Smooth muscle cell (in vitro differentiated cells): ENCODE results near the gene SYNE2. TPM values are rescaled to one million over a fixed set of nuclear protein-coding genes. Genes with fewer than 3 reads are reported as not detected.

Experiments
- DNase-seq: peaks from one replicate; lab custom pipeline; 2025; ENCODE audit not compliant: unreplicated experiment; lab: John Stamatoyannopoulos, UW
- H2AFZ ChIP-seq: fragments of 200-600 bp; sonication (generic); 2 replicates; pipeline ENCODE4 v1.6.0; 2016; ENCODE audit warnings: antibody characterized with exemption, low read depth, mild to moderate bottlenecking
- H3F3A ChIP-seq: fragments of 200-600 bp; sonication (generic); 2 replicates; pipeline ENCODE4 v1.6.0; 2017; ENCODE audit warnings: antibody characterized with exemption, low read depth
- H3K27ac ChIP-seq: fragments of 200-600 bp; sonication (generic); 2 replicates; pipeline ENCODE4 v1.5.1; 2016; ENCODE audit warnings: low read depth, mild to moderate bottlenecking
- H3K27me3 ChIP-seq: fragments of 200-600 bp; sonication (generic); 2 replicates; pipeline ENCODE4 v1.6.1; 2016; ENCODE audit warnings: low read depth, mild to moderate bottlenecking
- H3K36me3 ChIP-seq: fragments of 200-600 bp; sonication (generic); 2 replicates; pipeline ENCODE4 v1.5.1; 2016; ENCODE audit warnings: low read depth
- H3K4me1 ChIP-seq: fragments of 200-600 bp; sonication (generic); 2 replicates; pipeline ENCODE4 v1.5.1; 2016; ENCODE audit warnings: low read depth
- H3K4me2 ChIP-seq: fragments of 200-600 bp; sonication (generic); 2 replicates; pipeline ENCODE4 v1.6.0; 2016; ENCODE audit warnings: mild to moderate bottlenecking
- H3K4me3 ChIP-seq: fragments of 200-600 bp; sonication (generic); 2 replicates; pipeline ENCODE4 v1.5.1; 2016; ENCODE audit warnings: mild to moderate bottlenecking
- H3K79me2 ChIP-seq: fragments of 200-600 bp; sonication (generic); 2 replicates; pipeline ENCODE4 v1.6.0; 2016; ENCODE audit warnings: low read depth, mild to moderate bottlenecking
- H3K9ac ChIP-seq: fragments of 200-600 bp; sonication (generic); 2 replicates; pipeline ENCODE4 v1.6.0; 2016; ENCODE audit warnings: low read depth
- H3K9me3 ChIP-seq: fragments of 200-600 bp; sonication (generic); replicated peaks from 2 replicates; pipeline ENCODE4 v1.5.1; 2016; ENCODE audit warnings: low read depth
- H4K20me1 ChIP-seq: fragments of 200-600 bp; sonication (generic); 2 replicates; pipeline ENCODE4 v1.6.0; 2016; ENCODE audit warnings: low read depth
- CTCF ChIP-seq: fragments of 200-600 bp; sonication (generic); IDR thresholded peaks from 2 replicates; pipeline ENCODE4 v1.5.1; 2017; ENCODE audit warnings: borderline replicate concordance, mild to moderate bottlenecking, antibody characterized with exemption; ENCODE audit not compliant: insufficient read depth, poor library complexity, severe bottlenecking
- WGBS: methylation state at CpG from one replicate; pipeline ENCODE4 v1.1.7; 2016; ENCODE audit warnings: low lambda C conversion rate; 5-methylcytosine and 5-hydroxymethylcytosine counted together
- polyA plus RNA-seq: library from polyadenylated mRNA; unstranded; fragments of >200 nt; fragmentation: Nextera tagmentation; extraction: Ambion mirVana; gene quantifications from 2 replicates; pipeline ENCODE4 v1.2.1, GENCODE V29; 2016
- total RNA-seq: library from RNA; depleted of rRNA; stranded (reverse); fragments of >200 nt; gene quantifications from 2 replicates; pipeline ENCODE4 v1.2.3, GENCODE V29; 2014

The SYNE2 gene
- total and polyA plus RNA-seq, 2 experiments from 2014 or later, result 4.8 to 20.9 TPM

GRCh38 chr14:64187331-64187730 is 334.5 kb downstream of the SYNE2 start:
- no peak for DNase-seq
- Histone ChIP-seq H3K79me2 (no peaks in the 10 kb centered on the region), H3K9me3 (no peaks in the 10 kb centered on the region), H3K36me3 (no peaks in the 10 kb centered on the region), H3K4me1 (no peaks in the 10 kb centered on the region), H4K20me1 (no peaks in the 10 kb centered on the region), H3K4me2 (no peak overlapping the region), H3K9ac (no peak overlapping the region), H3F3A (no peaks in the 10 kb centered on the region), H3K4me3 (no peak overlapping the region), H3K27ac (no peak overlapping the region), H2AFZ (no peak overlapping the region), H3K27me3 (no peaks in the 10 kb centered on the region)
- no peak for TF ChIP-seq CTCF
- WGBS, result 50% methylated on average over 3 of the region's 3 CpGs

GRCh38 chr14:64190974-64191502 is 338.2 kb downstream of the SYNE2 start:
- no peak for DNase-seq
- no peaks in the 10 kb centered on the region for H3K4me1 ChIP-seq
- no peaks in the 10 kb centered on the region for H3K27me3 ChIP-seq
- no peaks in the 10 kb centered on the region for H4K20me1 ChIP-seq
- no peak overlapping the region for H3K4me2 ChIP-seq
- H3K9me3 ChIP-seq, result no peaks in the 10 kb centered on the region
- H3K79me2 ChIP-seq, result no peaks in the 10 kb centered on the region
- no peak overlapping the region for H3K4me3 ChIP-seq
- TF ChIP-seq CTCF, result no peak
- peak overlapping the region; percentile 59 for H3K27ac ChIP-seq
- H3K9ac ChIP-seq, result no peak overlapping the region
- no peaks in the 10 kb centered on the region for H3F3A ChIP-seq
- WGBS, result 76% methylated on average over 3 of the region's 3 CpGs
- no peaks in the 10 kb centered on the region for H3K36me3 ChIP-seq
- no peak overlapping the region for H2AFZ ChIP-seq

- Histone ChIP-seq H3K4me1 (peaks cover 5% of the 10 kb centered on the region), H3K9ac (no peak overlapping the region), H3K27ac (peak overlapping the region; percentile 59), H3K4me3 (no peak overlapping the region), H3K79me2 (no peaks in the 10 kb centered on the region), H3K9me3 (no peaks in the 10 kb centered on the region), H3F3A (no peaks in the 10 kb centered on the region), H3K36me3 (no peaks in the 10 kb centered on the region), H2AFZ (no peak overlapping the region), H3K27me3 (no peaks in the 10 kb centered on the region), H4K20me1 (no peaks in the 10 kb centered on the region), H3K4me2 (no peak overlapping the region)
- 32% methylated on average over 2 of the region's 2 CpGs for WGBS
- TF ChIP-seq CTCF, result no peak
- DNase-seq, result no peak
Observed at GRCh38 chr14:64191756-64192155, 339.0 kb downstream of the SYNE2 start.

- peaks cover 10% of the 10 kb centered on the region for H3K4me1 ChIP-seq
- no peaks in the 10 kb centered on the region for H3K27me3 ChIP-seq
- no peaks in the 10 kb centered on the region for H3K9me3 ChIP-seq
- no peaks in the 10 kb centered on the region for H3K79me2 ChIP-seq
- H3K27ac ChIP-seq, result no peak overlapping the region
- H3K4me3 ChIP-seq, result no peak overlapping the region
- H3F3A ChIP-seq, result no peaks in the 10 kb centered on the region
- no peak overlapping the region for H2AFZ ChIP-seq
- H3K4me2 ChIP-seq, result no peak overlapping the region
- H3K36me3 ChIP-seq, result no peaks in the 10 kb centered on the region
- no peak for TF ChIP-seq CTCF
- no peak for DNase-seq
- H3K9ac ChIP-seq, result no peak overlapping the region
- no peaks in the 10 kb centered on the region for H4K20me1 ChIP-seq
- WGBS, result 67% methylated on average over 2 of the region's 2 CpGs
Observed at GRCh38 chr14:64193821-64194220, 341.0 kb downstream of the SYNE2 start.
